HEK293T (cell line): ENCODE data around the gene PPP5C.

Experiments used
- FOXM1 ChIP-seq: fragments of 450-650 bp; IDR thresholded peaks from 2 replicates; pipeline ENCODE4 v1.6.1; 2017; ENCODE audit warnings: mild to moderate bottlenecking, borderline replicate concordance
- HDGF ChIP-seq: fragments of 450-650 bp; IDR thresholded peaks from 2 replicates; pipeline ENCODE4 v1.6.1; 2017; ENCODE audit warnings: antibody characterized with exemption, borderline replicate concordance
- NFRKB ChIP-seq: fragments of 450-650 bp; IDR thresholded peaks from 2 replicates; pipeline ENCODE4 v1.6.1; 2016; ENCODE audit warnings: mild to moderate bottlenecking, moderate library complexity
- SP1 ChIP-seq: fragments of 450-650 bp; IDR thresholded peaks from 2 replicates; pipeline ENCODE4 v1.6.1; 2017

DNA sequence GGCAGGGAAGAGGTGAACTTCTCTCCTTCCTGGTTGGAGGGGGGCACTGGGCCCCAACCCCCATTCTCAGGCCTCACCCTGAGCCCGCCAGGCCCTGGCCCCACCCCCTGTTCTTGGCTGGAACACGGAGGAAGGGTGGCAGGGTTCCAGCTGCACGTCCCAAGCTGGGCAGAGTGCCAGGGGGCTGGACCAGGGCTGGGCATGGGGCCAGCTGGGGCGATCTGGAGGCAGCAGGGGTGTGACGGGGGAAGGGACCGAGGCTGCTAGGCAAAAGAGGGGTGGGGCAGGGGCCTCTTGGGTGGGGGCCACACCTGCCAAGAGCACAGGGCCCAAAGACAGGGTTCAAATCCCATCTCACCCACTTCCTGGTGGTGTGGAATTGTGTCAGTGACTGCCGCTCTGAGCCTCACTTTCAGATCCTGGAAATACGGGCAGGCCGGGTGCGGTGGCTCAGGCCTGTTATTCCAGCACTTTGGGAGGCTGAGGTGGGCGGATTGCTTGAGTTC lies 47.8 kb upstream of the PPP5C start:
- TF ChIP-seq FOXM1 (no peak), SP1 (no peak), HDGF (no peak), NFRKB (no peak)
